GM13977 (cell line): Measurements from ENCODE around the gene PCSK7.

Experiments
- DNase-seq: peaks from one replicate; pipeline ENCODE4 v3.0.0; 2012; ENCODE audit warnings: low spot score
- in situ Hi-C: fragments of 300-500 bp; cut with MboI; formaldehyde crosslinking; loops from one replicate; pipeline ENCODE4 v1.12.0; 2022; ENCODE audit warnings: low sequenced_read_pairs, low pct_unique_long_range_greater_than_20kb, mixed read lengths, inconsistent platforms; ENCODE audit not compliant: unreplicated experiment
- TF ChIP-seq, protein P1 (sequence below): IDR thresholded peaks from 2 replicates; pipeline ENCODE4 v1.5.1; 2012; ENCODE audit warnings: mild to moderate bottlenecking, control low read depth; ENCODE audit not compliant: insufficient read depth; ENCODE audit errors: extremely low read depth, missing control alignments

PCSK7 gene

DNA sequence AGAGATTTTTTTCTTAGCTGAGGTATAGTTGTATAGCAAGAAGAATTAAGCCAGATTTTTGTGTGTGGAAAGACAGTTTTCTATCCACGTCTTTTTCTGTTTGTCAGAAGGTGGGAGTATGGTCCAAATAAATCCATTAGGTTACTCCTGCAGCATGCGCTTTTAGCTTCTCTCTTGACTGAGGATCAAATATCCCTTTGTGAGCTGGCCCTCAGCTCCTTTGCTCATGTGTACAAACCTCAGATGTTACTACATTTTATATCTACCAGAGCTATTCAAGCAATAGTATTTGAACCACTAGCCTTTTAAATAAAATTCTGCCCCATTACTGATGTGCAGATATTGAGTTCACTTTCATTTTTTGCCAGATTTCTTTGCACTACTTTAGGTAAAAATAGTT lies 62.1 kb downstream of the PCSK7 start:
- no peak for DNase-seq
- TF ChIP-seq, protein P1, sequence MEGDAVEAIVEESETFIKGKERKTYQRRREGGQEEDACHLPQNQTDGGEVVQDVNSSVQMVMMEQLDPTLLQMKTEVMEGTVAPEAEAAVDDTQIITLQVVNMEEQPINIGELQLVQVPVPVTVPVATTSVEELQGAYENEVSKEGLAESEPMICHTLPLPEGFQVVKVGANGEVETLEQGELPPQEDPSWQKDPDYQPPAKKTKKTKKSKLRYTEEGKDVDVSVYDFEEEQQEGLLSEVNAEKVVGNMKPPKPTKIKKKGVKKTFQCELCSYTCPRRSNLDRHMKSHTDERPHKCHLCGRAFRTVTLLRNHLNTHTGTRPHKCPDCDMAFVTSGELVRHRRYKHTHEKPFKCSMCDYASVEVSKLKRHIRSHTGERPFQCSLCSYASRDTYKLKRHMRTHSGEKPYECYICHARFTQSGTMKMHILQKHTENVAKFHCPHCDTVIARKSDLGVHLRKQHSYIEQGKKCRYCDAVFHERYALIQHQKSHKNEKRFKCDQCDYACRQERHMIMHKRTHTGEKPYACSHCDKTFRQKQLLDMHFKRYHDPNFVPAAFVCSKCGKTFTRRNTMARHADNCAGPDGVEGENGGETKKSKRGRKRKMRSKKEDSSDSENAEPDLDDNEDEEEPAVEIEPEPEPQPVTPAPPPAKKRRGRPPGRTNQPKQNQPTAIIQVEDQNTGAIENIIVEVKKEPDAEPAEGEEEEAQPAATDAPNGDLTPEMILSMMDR = no peak
- in situ Hi-C loops = no loop called here

DNA sequence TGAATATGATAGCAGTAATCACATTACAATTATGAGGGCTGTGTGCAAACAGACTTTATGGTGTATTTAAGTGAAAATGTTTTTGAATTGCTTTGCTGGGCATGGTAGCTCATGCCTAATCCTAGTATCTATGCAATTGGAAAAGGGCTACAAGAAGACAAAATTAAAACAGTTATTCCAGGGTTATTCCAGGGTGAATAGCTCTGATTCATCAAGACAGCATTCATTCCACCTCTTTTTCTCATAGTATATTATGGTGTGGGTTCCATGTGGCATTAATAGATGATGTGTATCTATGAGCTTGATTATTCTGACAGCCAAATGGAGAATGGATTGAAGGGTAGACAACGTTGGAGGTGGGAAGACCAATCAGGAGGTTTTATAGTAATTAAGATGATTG lies 65.4 kb downstream of the PCSK7 start:
- no peak for DNase-seq
- TF ChIP-seq, protein P1 = no peak
- in situ Hi-C loops = no loop called here

DNA sequence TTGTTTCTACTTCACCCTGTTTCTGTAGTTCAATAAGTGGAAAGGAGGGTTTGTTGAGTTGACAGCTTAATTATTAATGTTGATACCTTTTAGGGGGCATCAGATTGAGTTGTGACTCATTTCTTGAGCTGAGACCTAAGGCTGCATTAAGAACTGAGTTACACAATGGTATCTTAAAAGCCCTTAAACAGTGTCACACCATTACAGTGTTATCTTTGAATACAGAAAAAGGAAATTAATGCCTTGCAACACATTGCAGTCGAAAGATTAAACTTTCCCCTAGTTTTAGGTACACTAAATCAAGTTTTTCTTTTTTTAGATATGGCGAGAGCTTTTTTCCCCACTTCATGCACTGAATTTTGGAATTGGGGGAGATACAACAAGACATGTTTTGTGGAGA lies 71.0 kb downstream of the PCSK7 start:
- in situ Hi-C loops = no loop called here
- TF ChIP-seq, protein P1 = no peak
- no peak for DNase-seq

DNA sequence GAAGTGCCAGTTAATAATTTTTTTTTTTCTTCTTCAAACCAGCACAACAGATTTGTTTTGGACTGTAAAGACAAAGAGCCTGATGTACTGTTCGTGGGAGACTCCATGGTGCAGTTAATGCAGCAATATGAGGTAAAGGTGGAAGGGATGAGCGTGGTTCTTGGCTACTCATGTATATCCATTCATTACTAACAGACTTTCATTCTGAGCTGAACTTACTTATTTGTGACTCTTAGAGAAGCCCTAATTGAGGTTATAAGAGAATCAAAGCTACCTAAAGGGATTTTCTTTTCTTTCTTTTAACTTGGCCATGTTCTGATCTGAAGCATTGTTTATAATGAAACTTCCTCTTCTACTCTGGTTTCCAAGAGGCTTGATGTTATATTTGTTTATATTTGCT lies 72.0 kb downstream of the PCSK7 start:
- TF ChIP-seq, protein P1 = no peak
- in situ Hi-C loops = no loop called here
- no peak for DNase-seq

DNA sequence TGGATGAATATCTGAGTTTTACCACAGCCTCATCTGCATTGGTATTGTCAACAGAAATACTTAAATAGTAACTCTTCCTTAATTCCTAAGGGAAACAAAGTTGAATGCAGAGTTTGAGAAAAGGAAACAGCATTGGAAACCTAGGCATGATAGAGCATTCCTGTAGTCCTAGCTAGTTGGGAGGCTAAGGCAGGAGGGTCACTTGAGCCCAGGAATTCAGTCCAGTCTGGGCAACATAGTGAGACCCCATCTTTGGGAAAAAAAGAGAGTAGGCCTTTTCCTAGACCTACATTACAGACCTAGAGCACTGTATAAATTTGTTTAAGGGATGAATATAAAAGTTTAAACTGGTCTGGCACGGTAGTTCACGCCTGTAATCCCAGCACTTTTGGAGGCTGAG lies 74.4 kb downstream of the PCSK7 start:
- DNase-seq = no peak
- in situ Hi-C loops = no loop called here
- TF ChIP-seq, protein P1 = no peak

DNA sequence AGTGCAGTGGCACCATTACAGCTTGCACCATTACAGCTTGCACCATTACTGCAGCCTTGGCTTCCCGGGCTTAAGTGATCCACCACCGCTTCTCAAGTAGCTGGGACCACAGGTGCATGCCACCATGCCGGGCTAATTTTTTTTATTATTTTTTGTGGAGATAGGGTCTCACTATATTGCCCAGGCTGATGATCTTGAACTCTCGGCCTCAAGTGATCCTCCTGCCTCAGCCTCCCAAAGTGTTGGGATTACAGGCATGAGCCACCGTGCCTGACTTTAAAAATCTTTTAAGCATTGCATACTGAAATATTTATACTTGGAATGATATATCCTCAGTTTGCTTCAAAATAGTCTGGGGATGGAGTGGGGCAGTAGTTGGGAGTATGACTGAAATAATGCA lies 77.4 kb downstream of the PCSK7 start:
- TF ChIP-seq, protein P1 = no peak
- in situ Hi-C loops = no loop called here

More for the DNA sequence above, 77.4 kb downstream of the PCSK7 start:
- DNase-seq = no peak
